Measurements from ENCODE around the gene ASTL. TPM values are rescaled to one million over a fixed set of nuclear protein-coding genes. Genes with fewer than 3 reads are reported as not detected.
"Not testable (repeated sequence)": the region's sequence is repeated elsewhere in the genome, so short reads cannot be mapped to it uniquely, and the experiment has no call there.

Gene ASTL
- polyA plus RNA-seq, 3 donors from 2014 or later: not detected

GRCh38 chr2:96084858-96085518 is 53.3 kb downstream of the ASTL start:
- DNase-seq; H3K4me1 Mint-ChIP-seq; H3K4me3 Mint-ChIP-seq; H3K36me3 Mint-ChIP-seq; H3K27ac Mint-ChIP-seq; H3K27me3 Mint-ChIP-seq (ENCODE audit: low read depth in 3 of 3); H3K9me3 Mint-ChIP-seq: not testable (repeated sequence)

GRCh38 chr2:96083989-96084857 is 54.1 kb downstream of the ASTL start:
- Mint-ChIP-seq H3K36me3 (no peaks in the 10 kb centered on the region), H3K4me3 (no peak overlapping the region), H3K9me3 (peaks cover 0 to 3% (median 0%) of the 10 kb centered on the region in 6 donors), H3K27ac (no peak overlapping the region), H3K27me3 (ENCODE audit: low read depth in 3 of 3) (peaks cover 0 to 2% (median 1%) of the 10 kb centered on the region in 3 donors), H3K4me1 (no peaks in the 10 kb centered on the region)
- no peak for DNase-seq

GRCh38 chr2:96083064-96083939 is 55.0 kb downstream of the ASTL start:
- Mint-ChIP-seq H3K36me3 (no peaks in the 10 kb centered on the region), H3K4me3 (no peak overlapping the region), H3K27ac (no peak overlapping the region), H3K9me3 (peaks cover 0 to 3% (median 0%) of the 10 kb centered on the region in 6 donors), H3K4me1 (no peaks in the 10 kb centered on the region), H3K27me3 (ENCODE audit: low read depth in 3 of 3) (peaks cover 0 to 1% (median 0%) of the 10 kb centered on the region in 3 donors)
- DNase-seq: no peak

GRCh38 chr2:96082211-96083063 is 55.9 kb downstream of the ASTL start:
- Mint-ChIP-seq H3K27ac (no peak overlapping the region), H3K27me3 (ENCODE audit: low read depth in 3 of 3) (peaks cover 0 to 3% (median 2%) of the 10 kb centered on the region in 3 donors), H3K4me1 (no peaks in the 10 kb centered on the region), H3K9me3 (peaks cover 0 to 3% (median 0%) of the 10 kb centered on the region in 6 donors), H3K4me3 (no peak overlapping the region), H3K36me3 (no peaks in the 10 kb centered on the region)
- DNase-seq: no peak

- Mint-ChIP-seq H3K27me3 (ENCODE audit: low read depth in 3 of 3) (peaks cover 0 to 5% (median 2%) of the 10 kb centered on the region in 3 donors), H3K27ac (no peak overlapping the region), H3K9me3 (peaks cover 0 to 3% (median 0%) of the 10 kb centered on the region in 6 donors), H3K4me3 (no peak overlapping the region), H3K4me1 (no peaks in the 10 kb centered on the region), H3K36me3 (no peaks in the 10 kb centered on the region)
- DNase-seq: no peak
Observed at GRCh38 chr2:96081042-96081441, 57.3 kb downstream of the ASTL start.

- H3K36me3 Mint-ChIP-seq: peaks cover 0 to 6% (median 0%) of the 10 kb centered on the region in 3 donors
- no peak overlapping the region for H3K27ac Mint-ChIP-seq
- H3K4me3 Mint-ChIP-seq: no peak overlapping the region
- H3K4me1 Mint-ChIP-seq: no peaks in the 10 kb centered on the region
- no peak for DNase-seq
- peaks cover 0 to 7% (median 3%) of the 10 kb centered on the region in 3 donors for H3K27me3 Mint-ChIP-seq (ENCODE audit: low read depth in 3 of 3)
- H3K9me3 Mint-ChIP-seq: peaks cover 0 to 3% (median 0%) of the 10 kb centered on the region in 6 donors
Observed at GRCh38 chr2:96075199-96075771, 63.0 kb downstream of the ASTL start.

- Mint-ChIP-seq H3K27me3 (ENCODE audit: low read depth in 3 of 3) (peaks cover 0 to 7% (median 3%) of the 10 kb centered on the region in 3 donors), H3K4me3 (no peak overlapping the region), H3K36me3 (peaks cover 0 to 6% (median 0%) of the 10 kb centered on the region in 3 donors), H3K4me1 (no peaks in the 10 kb centered on the region), H3K9me3 (no peaks in the 10 kb centered on the region), H3K27ac (no peak overlapping the region)
- no peak for DNase-seq
Observed at GRCh38 chr2:96074156-96074555, 64.1 kb downstream of the ASTL start.

- no peak overlapping the region for H3K27ac Mint-ChIP-seq
- DNase-seq: no peak
- no peaks in the 10 kb centered on the region for H3K4me1 Mint-ChIP-seq
- H3K36me3 Mint-ChIP-seq: peaks cover 0 to 6% (median 0%) of the 10 kb centered on the region in 3 donors
- no peaks in the 10 kb centered on the region for H3K9me3 Mint-ChIP-seq
- no peak overlapping the region for H3K4me3 Mint-ChIP-seq
- H3K27me3 Mint-ChIP-seq (ENCODE audit: low read depth in 3 of 3): peaks cover 0 to 7% (median 3%) of the 10 kb centered on the region in 3 donors
Observed at GRCh38 chr2:96073170-96073775, 65.0 kb downstream of the ASTL start.

Other genes starting within 250 kb of the ASTL start
- gene ANKRD36C, start 146.7 kb downstream of the ASTL start, polyA plus RNA-seq: 10 to 100 TPM in 2 of 3 donors, not detected in 1; 14.2 to 26.0 TPM
- 10 to 100 TPM in 1 of 3 donors, 1 to 10 TPM in 2; 4.2 to 11.3 (median 6.8) TPM for gene GPAT2, start 103.6 kb downstream of the ASTL start, polyA plus RNA-seq
- under 1 TPM in 1 of 3 donors, not detected in 2; 0.83 TPM for gene ADRA2B, start 21.9 kb downstream of the ASTL start, polyA plus RNA-seq
- gene DUSP2, start 6.9 kb upstream of the ASTL start, polyA plus RNA-seq: 100 to 1,000 TPM; 272 to 875 (median 555) TPM
- gene STARD7, start 70.3 kb upstream of the ASTL start, polyA plus RNA-seq: 100 to 1,000 TPM; 161 to 252 (median 173) TPM
- gene TMEM127, start 127.5 kb upstream of the ASTL start, polyA plus RNA-seq: 10 to 100 TPM; 24.6 to 57.7 (median 31.3) TPM
- 100 to 1,000 TPM in 2 of 3 donors, 10 to 100 TPM in 1; 92.2 to 142 (median 134) TPM for gene CIAO1, start 127.7 kb upstream of the ASTL start, polyA plus RNA-seq
- gene SNRNP200, start 167.0 kb upstream of the ASTL start, polyA plus RNA-seq: 100 to 1,000 TPM in 1 of 3 donors, 10 to 100 TPM in 2; 42.3 to 105 (median 46.6) TPM
- gene ITPRIPL1, start 186.8 kb upstream of the ASTL start, polyA plus RNA-seq: 10 to 100 TPM; 17.2 to 39.1 (median 33.0) TPM
- gene NCAPH, start 197.3 kb upstream of the ASTL start, polyA plus RNA-seq: 1 to 10 TPM in 2 of 3 donors, not detected in 1; 1.6 to 2.0 TPM

All from immature natural killer cell (primary cell).